ENCODE data around the gene SULF2.
"Not testable (repeated sequence)": the region's sequence is repeated elsewhere in the genome, so short reads cannot be mapped to it uniquely, and the experiment has no call there.

The SULF2 gene

DNA sequence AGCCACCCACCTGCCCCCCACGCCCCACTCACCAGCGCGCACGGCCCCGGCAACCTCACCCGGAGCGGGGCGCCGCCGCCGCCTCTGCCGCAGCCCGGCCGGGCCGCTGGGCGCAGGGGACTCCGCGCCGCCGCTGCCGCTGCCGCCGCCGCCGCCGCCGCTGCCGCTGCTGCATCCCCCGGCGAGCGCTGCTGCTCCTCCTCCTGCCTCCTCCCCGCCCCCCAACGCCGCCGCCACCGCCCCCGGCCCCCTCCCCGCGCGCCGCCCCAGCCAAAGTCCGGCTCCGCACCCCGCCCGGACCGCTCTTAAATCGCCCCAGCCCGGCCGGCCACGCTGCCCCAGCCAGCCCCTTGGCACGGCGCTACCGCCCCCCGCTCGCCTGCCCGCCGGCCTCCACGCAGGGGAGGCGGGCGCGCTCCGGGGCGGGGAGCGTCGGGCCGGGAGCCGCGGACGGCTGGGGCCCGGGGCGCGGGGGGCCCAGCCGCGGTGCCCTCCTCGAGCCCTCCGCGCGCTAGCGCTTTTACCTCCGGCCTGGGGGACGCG lies at the start of gene SULF2:
Gene SULF2 (minus strand): TSS at position 171 of the 543 bp plus-strand sequence. CDS start 28,118 bp downstream, outside the sequence.
- DNase-seq (ENCODE audit: low read depth in 2 of 2) = no peak

DNA sequence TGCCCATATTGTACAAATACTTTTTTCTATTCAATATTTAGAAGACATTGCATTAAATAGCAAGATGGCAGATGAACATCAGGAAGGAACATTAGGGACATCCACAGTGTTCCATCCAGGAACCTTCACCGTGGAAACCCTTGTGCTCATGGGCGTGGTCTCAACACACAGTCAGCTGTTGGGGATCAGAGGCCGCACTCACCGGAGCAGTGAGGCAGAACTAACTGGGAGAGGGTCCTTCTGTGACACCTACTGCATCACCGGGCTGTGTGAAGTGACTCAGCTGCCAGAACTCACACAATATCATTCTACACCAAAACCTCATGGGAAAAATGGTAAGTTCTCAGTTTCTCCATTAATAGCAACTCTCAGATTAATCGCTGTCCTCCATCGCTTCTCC lies 46.4 kb upstream of the SULF2 start:
- not testable (repeated sequence) for DNase-seq (ENCODE audit: low read depth in 2 of 2)

DNA sequence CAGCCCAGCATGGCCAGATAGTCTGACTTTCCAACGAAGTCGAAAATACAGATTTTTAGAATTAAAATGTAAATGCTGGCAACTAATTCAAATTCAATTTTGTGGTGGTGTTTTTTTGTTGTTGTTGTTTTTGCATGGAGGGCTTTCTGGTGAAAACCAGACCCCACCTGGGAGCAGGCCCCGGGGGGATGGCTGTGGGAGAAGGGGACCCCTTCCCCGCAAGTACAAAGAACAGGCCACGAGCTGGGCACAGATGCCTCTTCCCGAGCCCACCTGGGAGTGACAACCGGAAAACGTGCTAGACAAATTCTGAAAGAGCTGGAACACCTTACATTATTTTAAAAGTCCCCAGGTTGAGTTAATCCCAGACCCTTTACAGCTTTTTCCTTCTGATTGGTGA lies 41.4 kb upstream of the SULF2 start:
- DNase-seq (ENCODE audit: low read depth in 2 of 2) = not testable (repeated sequence)

- DNase-seq (ENCODE audit: low read depth in 2 of 2) = not testable (repeated sequence)
These were observed 40.7 kb upstream of the SULF2 start for GRCh38 chr20:47826006-47826405.

GRCh38 chr20:47825011-47825762 lies 39.9 kb upstream of the SULF2 start:
- no peak for DNase-seq (ENCODE audit: low read depth in 2 of 2)

DNA sequence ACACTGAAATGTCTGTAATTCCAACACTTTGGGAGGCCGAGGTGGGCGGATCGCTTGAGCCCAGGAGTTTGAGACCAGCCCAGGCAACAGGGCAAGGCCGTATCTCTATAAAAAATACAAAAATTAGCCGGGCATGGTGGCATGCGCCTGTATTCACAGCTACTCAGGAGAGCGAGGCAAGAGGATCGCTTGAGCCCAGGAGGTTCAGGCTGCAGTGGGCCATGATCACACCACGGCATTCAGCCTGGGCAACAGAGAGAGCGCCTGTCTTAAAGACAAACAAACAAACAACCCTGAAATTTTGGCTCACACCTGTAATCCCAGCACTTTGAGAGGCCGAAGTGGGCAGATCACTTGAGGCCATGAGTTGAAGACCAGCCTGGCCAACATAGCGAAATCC lies 38.7 kb upstream of the SULF2 start:
- DNase-seq (ENCODE audit: low read depth in 2 of 2) = not testable (repeated sequence)

DNA sequence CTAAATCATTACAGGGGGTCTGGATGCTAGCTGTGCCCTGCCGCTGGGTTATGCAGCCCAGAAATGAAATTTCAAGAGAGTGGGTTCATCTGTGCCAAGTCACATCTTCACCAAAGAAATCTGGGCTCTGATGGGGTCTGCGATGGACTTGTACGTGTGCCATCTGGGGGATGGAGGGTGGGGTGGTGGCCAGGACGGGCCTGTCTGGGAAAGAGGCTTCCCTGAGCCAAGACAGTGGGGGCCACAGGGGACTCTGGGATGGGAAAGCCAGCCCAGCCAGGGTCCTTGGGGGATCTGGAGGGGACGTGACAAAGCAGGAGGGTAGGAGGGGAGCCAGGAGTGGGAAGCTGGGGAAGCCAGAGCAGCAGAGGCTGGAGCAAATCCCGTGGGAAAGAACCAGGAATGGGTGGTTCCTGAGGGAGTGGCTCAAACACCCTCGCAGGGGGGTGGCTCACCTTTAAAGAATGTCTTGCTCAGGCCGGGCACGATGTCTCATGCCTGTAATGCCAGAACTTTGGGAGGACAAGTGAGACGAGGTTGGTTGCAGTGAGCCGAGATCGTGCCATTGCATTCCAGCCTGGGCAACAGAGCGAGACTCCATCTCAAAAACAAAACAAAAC lies 36.3 kb upstream of the SULF2 start:
- DNase-seq (ENCODE audit: low read depth in 2 of 2) = no peak

- DNase-seq (ENCODE audit: low read depth in 2 of 2) = no peak
These were observed 33.8 kb upstream of the SULF2 start for GRCh38 chr20:47818996-47819609.

- no peak for DNase-seq (ENCODE audit: low read depth in 2 of 2)
These were observed 33.2 kb upstream of the SULF2 start for GRCh38 chr20:47818466-47818865.

- DNase-seq (ENCODE audit: low read depth in 2 of 2) = no peak
These were observed 32.7 kb upstream of the SULF2 start for GRCh38 chr20:47818016-47818415.

- DNase-seq (ENCODE audit: low read depth in 2 of 2) = no peak
These were observed 32.3 kb upstream of the SULF2 start for GRCh38 chr20:47817573-47817972.

DNA sequence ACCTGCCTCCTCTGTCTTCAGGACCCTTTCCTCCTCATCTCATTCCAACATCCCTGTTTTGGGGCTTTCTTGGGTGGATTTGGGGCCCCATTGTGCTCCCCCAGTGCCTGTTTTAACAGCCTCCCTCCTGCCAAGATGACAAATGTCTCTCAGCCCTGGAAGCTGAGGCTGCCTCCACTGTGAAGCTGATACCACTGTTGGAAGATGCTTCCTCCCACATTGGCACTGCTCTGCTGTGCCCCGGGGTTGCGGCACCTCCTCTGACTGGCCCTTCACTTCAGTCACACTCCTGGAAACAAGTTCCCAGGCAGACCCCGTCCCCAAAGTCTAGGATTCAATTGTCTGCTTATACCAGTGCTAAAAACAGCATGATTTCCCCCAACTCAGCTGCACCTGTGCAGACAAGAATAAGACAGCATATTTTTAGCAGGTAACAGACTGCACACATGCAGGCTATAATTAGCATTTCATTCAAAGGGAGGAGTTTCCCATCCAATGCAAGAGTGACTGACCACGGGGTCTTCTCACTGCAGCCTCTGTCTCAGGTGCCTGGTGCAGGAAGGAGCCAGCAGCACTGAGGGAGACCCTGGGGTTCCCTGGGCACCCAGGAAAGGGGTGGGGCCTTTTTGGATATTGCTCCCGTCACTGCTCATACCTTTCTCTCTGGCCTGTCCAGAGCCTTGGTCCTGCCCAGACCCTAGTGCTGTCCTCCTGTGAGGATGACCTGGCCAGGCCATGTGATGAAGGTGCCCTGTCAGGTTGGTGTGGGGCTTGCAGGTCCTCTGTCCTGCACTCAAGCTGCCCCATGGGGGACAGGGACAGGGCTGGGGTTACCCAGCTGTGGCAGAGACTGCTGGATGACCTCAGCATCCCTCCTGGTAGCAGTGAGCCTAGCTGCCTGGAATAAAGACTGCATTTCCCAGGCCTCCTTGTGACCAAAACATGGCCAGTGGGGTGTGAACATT lies 31.5 kb upstream of the SULF2 start:
- no peak for DNase-seq (ENCODE audit: low read depth in 2 of 2)

GRCh38 chr20:47815866-47816265 lies 30.6 kb upstream of the SULF2 start:
- DNase-seq (ENCODE audit: low read depth in 2 of 2) = no peak

DNA sequence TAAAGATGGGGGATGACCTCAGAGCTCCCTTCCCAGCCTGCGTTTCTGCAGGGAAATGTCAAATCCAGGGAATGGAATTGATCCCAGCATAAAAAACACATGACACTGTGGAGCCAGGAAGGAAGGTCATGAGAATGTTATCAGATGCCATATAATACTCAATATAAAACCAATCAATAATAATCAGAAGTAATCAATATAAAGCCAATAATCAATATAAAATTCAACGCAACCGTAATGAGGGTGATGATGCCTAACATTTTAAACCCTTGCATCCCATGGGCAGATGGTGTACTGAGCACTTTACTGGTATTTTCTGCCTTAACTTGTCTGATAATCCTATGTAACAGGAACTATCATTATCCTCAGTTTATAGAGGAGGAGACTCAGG lies 30.1 kb upstream of the SULF2 start:
- DNase-seq (ENCODE audit: low read depth in 2 of 2) = no peak

DNA sequence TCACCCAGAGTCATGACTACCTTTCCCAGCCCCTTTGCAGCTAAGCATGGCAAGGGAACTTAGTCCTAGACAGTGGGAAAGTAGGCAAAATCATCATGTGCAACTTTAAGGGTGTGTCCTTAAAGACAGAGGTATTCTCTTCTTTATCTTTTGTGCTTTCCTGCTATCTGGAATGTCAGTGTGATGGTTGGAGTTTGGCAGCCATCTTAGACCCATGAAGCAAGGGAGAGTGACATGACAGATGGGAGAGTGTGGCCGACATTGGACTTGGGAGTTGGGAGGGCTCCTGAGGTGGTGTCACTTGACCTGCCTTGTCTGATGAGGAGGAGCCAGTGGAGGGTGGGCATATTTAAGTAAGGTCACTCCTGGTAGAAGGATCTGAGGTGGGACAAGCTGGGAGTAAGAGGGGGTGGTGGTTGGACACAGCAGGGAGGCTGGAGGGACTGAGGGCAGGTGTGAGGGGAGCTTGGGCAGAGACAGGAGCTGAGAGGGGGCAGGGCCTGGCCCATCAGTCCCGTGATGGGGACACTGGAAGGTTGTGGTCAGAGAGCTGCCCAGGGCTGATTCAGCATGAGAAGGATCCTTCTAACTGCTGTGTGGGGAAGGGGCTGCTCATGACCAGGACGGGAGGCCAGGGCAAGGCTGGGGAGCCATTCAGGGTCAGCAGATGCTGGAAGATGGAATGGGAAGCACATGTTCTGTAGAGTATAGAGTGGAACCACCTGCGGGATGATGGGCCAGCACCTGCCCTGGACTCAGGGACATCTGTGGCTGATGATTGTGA lies 29.5 kb upstream of the SULF2 start:
- DNase-seq (ENCODE audit: low read depth in 2 of 2) = no peak

GRCh38 chr20:47810721-47811347 lies 25.6 kb upstream of the SULF2 start:
- no peak for DNase-seq (ENCODE audit: low read depth in 2 of 2)

DNA sequence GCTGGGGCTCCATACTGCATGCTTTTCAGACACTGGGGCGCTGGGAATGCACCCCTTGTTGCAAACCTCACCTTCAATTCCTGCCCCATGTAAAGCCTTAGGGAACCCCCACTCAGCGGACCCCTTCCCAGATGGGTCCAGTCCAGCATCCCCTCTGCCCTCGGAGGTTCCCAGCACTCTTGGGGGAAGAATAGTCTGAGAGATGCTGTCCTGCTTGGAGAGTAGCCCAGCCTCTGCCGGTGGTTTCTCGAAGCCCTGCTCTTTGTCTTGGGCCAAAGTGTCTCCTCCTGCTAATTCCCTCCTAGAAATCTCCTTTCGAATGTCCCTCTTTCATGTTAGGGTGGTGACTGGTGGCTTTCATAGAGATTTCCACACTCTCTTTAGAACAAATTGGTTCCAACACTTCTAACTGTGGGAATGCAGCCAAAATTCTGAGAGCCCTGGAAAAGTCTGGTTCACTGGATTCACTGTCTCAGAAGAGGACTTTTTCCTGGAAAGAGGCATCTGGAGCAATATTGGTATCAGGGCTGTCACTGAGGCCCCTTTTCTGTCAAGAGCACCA lies 24.9 kb upstream of the SULF2 start:
- DNase-seq (ENCODE audit: low read depth in 2 of 2) = no peak

GRCh38 chr20:47809161-47809960 lies 24.1 kb upstream of the SULF2 start:
- no peak for DNase-seq (ENCODE audit: low read depth in 2 of 2)

DNA sequence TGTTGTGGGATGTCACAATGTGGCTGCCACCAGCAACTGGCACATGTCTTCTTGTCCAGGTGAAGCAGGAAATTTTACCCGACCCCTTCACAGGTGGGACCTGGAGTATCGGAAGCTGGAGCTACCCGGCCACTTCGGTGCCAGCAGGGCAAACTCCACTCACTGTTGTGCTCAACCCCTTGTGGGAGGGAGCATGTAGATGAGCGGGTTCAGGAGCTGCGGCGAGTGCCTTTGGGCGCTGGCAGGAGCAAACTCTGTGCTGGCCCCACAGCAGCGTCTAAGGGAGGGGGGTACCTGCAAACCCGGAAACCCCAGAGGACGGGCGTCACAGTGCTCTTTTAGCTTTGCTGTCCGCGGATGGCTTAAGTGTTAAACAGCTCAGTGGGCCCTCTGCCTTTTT lies 20.7 kb upstream of the SULF2 start:
- no peak for DNase-seq (ENCODE audit: low read depth in 2 of 2)

Data from stimulated activated CD4-positive, alpha-beta T cell treated with anti-CD3 and anti-CD28 coated beads, Interleukin-1b, Interleukin-23, amount 100 ng/mL, for 1 hour (primary cell).